SK-N-SH (cell line): ENCODE data around the gene MAD1L1. TPM values are rescaled to one million over a fixed set of nuclear protein-coding genes. Genes with fewer than 3 reads are reported as not detected.

Experiments
- CTCF ChIA-PET: fragments of 300-600, 350-600 bp; formaldehyde crosslinking; extraction: SDS; loops from one replicate; lab custom pipeline; 2021; lab: Yijun Ruan, JAX
- POLR2A ChIA-PET: fragments of 350-600 bp; sonication (Branson Sonifier 250); formaldehyde crosslinking; extraction: SDS; loops from one replicate; lab custom pipeline; 2020; ENCODE audit warnings: antibody characterized with exemption, inconsistent platforms; lab: Yijun Ruan, JAX
- DNase-seq: peaks from one replicate; pipeline ENCODE4 v3.0.0; 2012
- H2AFZ ChIP-seq: fragments of 200-600 bp; sonication (generic); 2 replicates; pipeline ENCODE4 v1.8.1; 2016; ENCODE audit warnings: antibody characterized with exemption, mild to moderate bottlenecking, low read depth
- H3F3A ChIP-seq: fragments of 200-600 bp; sonication (generic); replicated peaks from 2 replicates; pipeline ENCODE3; 2016; ENCODE audit warnings: antibody characterized with exemption, mild to moderate bottlenecking; ENCODE audit not compliant: insufficient read depth
- H3K27ac ChIP-seq, 2 experiments: fragments of 200-500 bp in 1 of 2; fragments of 200-600 bp in 1 of 2; sonication (Bioruptor generic) in 1 of 2; sonication (generic), shearing (Covaris generic) in 1 of 2; 2 replicates each; pipeline versions ENCODE4 v1.5.1 to v1.6.1; 2014 to 2016; ENCODE audit warnings: low read depth in 2 of 2, inconsistent platforms in 1 of 2, low read length in 1 of 2, mild to moderate bottlenecking in 1 of 2, mixed read lengths in 1 of 2
- H3K27me3 ChIP-seq: fragments of 200-600 bp; sonication (generic), shearing (Covaris generic); 2 replicates; pipeline ENCODE4 v1.6.1; 2016; ENCODE audit warnings: mixed run types; ENCODE audit not compliant: insufficient read depth
- H3K36me3 ChIP-seq, 2 experiments: fragments of 200-500 bp in 1 of 2; fragments of 200-600 bp in 1 of 2; sonication (Bioruptor generic) in 1 of 2; sonication (generic) in 1 of 2; replicated peaks in 1 of 2; 2 replicates each; pipeline versions ENCODE3 to v1.5.1; 2014 to 2016; ENCODE audit warnings: low read length in 1 of 2, mild to moderate bottlenecking in 1 of 2; ENCODE audit not compliant: insufficient read depth in 2 of 2, control insufficient read depth in 1 of 2
- H3K4me1 ChIP-seq, 2 experiments: fragments of 200-500 bp in 1 of 2; fragments of 200-600 bp in 1 of 2; sonication (Bioruptor generic) in 1 of 2; sonication (generic), shearing (Covaris generic) in 1 of 2; 2 replicates each; pipeline versions ENCODE4 v1.5.1 to v1.6.1; 2014 to 2016; ENCODE audit warnings: low read depth in 1 of 2, low read length in 1 of 2, mixed run types in 1 of 2; ENCODE audit not compliant: insufficient read depth in 2 of 2, control insufficient read depth in 1 of 2
- H3K4me2 ChIP-seq: fragments of 200-600 bp; sonication (generic), shearing (Covaris generic); 2 replicates; pipeline ENCODE4 v1.6.1; 2017; ENCODE audit warnings: mixed run types
- H3K4me3 ChIP-seq, 2 experiments: fragments of 200-500 bp in 1 of 2; fragments of 200-600 bp in 1 of 2; sonication (Bioruptor generic) in 1 of 2; sonication (generic), shearing (Covaris generic) in 1 of 2; 2 replicates each; pipeline versions ENCODE4 v1.5.1 to v1.8.1; 2014 to 2016; ENCODE audit warnings: low read depth in 2 of 2, inconsistent platforms in 1 of 2, low read length in 1 of 2, mild to moderate bottlenecking in 1 of 2, mixed read lengths in 1 of 2, moderate library complexity in 1 of 2
- H3K79me2 ChIP-seq: fragments of 200-600 bp; sonication (generic); 2 replicates; pipeline ENCODE4 v1.8.1; 2017; ENCODE audit warnings: mild to moderate bottlenecking; ENCODE audit not compliant: insufficient read depth
- H3K9ac ChIP-seq: fragments of 200-600 bp; sonication (generic); 2 replicates; pipeline ENCODE4 v1.6.1; 2017; ENCODE audit warnings: mixed run types
- H3K9me2 ChIP-seq: fragments of 200-600 bp; sonication (generic); 2 replicates; pipeline ENCODE4 v1.6.1; 2017; ENCODE audit warnings: mixed run types
- H3K9me3 ChIP-seq: fragments of 200-600 bp; sonication (generic); 2 replicates; pipeline ENCODE4 v1.6.1; 2017; ENCODE audit warnings: mixed run types, mild to moderate bottlenecking, moderate library complexity
- H4K20me1 ChIP-seq: fragments of 200-600 bp; sonication (generic); 2 replicates; pipeline ENCODE4 v1.6.1; 2017; ENCODE audit warnings: mild to moderate bottlenecking, mixed run types; ENCODE audit not compliant: insufficient read depth
- CTCF ChIP-seq: fragments of 200-600 bp; sonication (generic); IDR thresholded peaks from 2 replicates; pipeline ENCODE4 v1.6.1; 2017; ENCODE audit warnings: antibody characterized with exemption, mild to moderate bottlenecking, moderate library complexity
- FOSL2 ChIP-seq: IDR thresholded peaks from 2 replicates; pipeline ENCODE4 v1.4.0; 2012; ENCODE audit warnings: low read depth, mild to moderate bottlenecking, moderate library complexity, borderline replicate concordance
- IRF3 ChIP-seq: fragments of 150-350 bp; IDR thresholded peaks from 2 replicates; pipeline ENCODE4 v1.6.1; 2016; ENCODE audit warnings: mild to moderate bottlenecking, low read depth, low read length
- MXI1 ChIP-seq: IDR thresholded peaks from 2 replicates; pipeline ENCODE4 v1.6.1; 2012; ENCODE audit warnings: mild to moderate bottlenecking, low read depth, low read length, improper control_type of control experiment
- NFIC ChIP-seq: IDR thresholded peaks from 2 replicates; pipeline ENCODE4 v1.4.0; 2012; ENCODE audit warnings: borderline replicate concordance
- NRF1 ChIP-seq: IDR thresholded peaks from 2 replicates; pipeline ENCODE4 v1.6.1; 2012; ENCODE audit warnings: low read depth, mild to moderate bottlenecking, low read length
- RAD21 ChIP-seq: IDR thresholded peaks from 2 replicates; pipeline ENCODE4 v1.6.1; 2012; ENCODE audit warnings: mild to moderate bottlenecking, low read length
- RCOR1 ChIP-seq: fragments of 150-350 bp; IDR thresholded peaks from 2 replicates; pipeline ENCODE4 v1.6.1; 2017; ENCODE audit warnings: antibody characterized with exemption, low read length
- RFX5 ChIP-seq: IDR thresholded peaks from 2 replicates; pipeline ENCODE4 v1.6.1; 2012; ENCODE audit warnings: mild to moderate bottlenecking, improper control_type of control experiment, low read length
- SMC3 ChIP-seq: IDR thresholded peaks from 2 replicates; pipeline ENCODE4 v1.6.1; 2012; ENCODE audit warnings: low read depth, low read length, improper control_type of control experiment
- USF1 ChIP-seq: IDR thresholded peaks from 2 replicates; pipeline ENCODE4 v1.4.0; 2012; ENCODE audit warnings: low read depth, borderline replicate concordance
- YY1 ChIP-seq: IDR thresholded peaks from 2 replicates; pipeline ENCODE4 v1.4.0; 2012; ENCODE audit warnings: low read depth, mild to moderate bottlenecking
- WGBS: methylation state at CpG from one replicate; pipeline ENCODE4 v1.1.6; 2017; ENCODE audit warnings: low lambda C conversion rate; 5-methylcytosine and 5-hydroxymethylcytosine counted together
- polyA plus RNA-seq, 3 experiments: library from polyadenylated mRNA; depleted of rRNA; stranded (reverse); fragments of >200 nt; gene quantifications; 2 replicates each; pipeline ENCODE4 v1.2.3, GENCODE V29; 2012

The MAD1L1 gene
- polyA plus RNA-seq, 1 of the 3 experiments (the other 2 are of a cell fraction) = 46.2 TPM

GRCh38 chr7:1968397-1969111 lies 264.2 kb downstream of the MAD1L1 start:
- Histone ChIP-seq H3K4me1 (peaks cover 0 to 5% of the 10 kb centered on the region in 2 experiments; a peak in 1 of 4 replicates), H3K9me3 (no peaks in the 10 kb centered on the region), H3F3A (peaks cover 4% of the 10 kb centered on the region), H2AFZ (no peak overlapping the region), H4K20me1 (no peaks in the 10 kb centered on the region), H3K27me3 (no peaks in the 10 kb centered on the region), H3K79me2 (no peaks in the 10 kb centered on the region), H3K9ac (no peak overlapping the region), H3K4me3 (no peak overlapping the region), H3K4me2 (no peak overlapping the region), H3K27ac (no peak overlapping the region), H3K36me3 (peaks cover 0 to 3% of the 10 kb centered on the region in 2 experiments), H3K9me2 (no peaks in the 10 kb centered on the region)
- POLR2A ChIA-PET = no interaction called here
- CTCF ChIA-PET = interaction anchor here (1.5 kb wide), 1 partner anchor 9 kb away, joined by 4 read pairs; no protein-coding TSS in a partner anchor
- no peak for TF ChIP-seq USF1
- no peak for TF ChIP-seq IRF3
- no peak for TF ChIP-seq SMC3
- no peak for TF ChIP-seq RCOR1
- TF ChIP-seq RFX5 = no peak
- no peak for TF ChIP-seq FOSL2
- 95% methylated on average over 32 of the region's 36 CpGs for WGBS
- no peak for DNase-seq

- Histone ChIP-seq H3K4me1 (no peaks in the 10 kb centered on the region; a peak in 1 of 4 replicates), H3K27me3 (no peaks in the 10 kb centered on the region), H2AFZ (no peak overlapping the region), H3K36me3 (peaks cover 0 to 3% of the 10 kb centered on the region in 2 experiments), H3F3A (peaks cover 7% of the 10 kb centered on the region), H3K27ac (no peak overlapping the region), H3K9me3 (no peaks in the 10 kb centered on the region), H3K9me2 (no peaks in the 10 kb centered on the region), H3K79me2 (no peaks in the 10 kb centered on the region), H4K20me1 (no peaks in the 10 kb centered on the region), H3K4me3 (no peak overlapping the region), H3K9ac (no peak overlapping the region), H3K4me2 (no peak overlapping the region)
- TF ChIP-seq YY1 (no peak), CTCF (no peak), USF1 (no peak), RAD21 (no peak), MXI1 (no peak), NRF1 (no peak), RFX5 (no peak), NFIC (no peak)
- no peak for DNase-seq
- WGBS = 96% methylated on average over 44 of the region's 45 CpGs
- CTCF ChIA-PET = no interaction called here
- POLR2A ChIA-PET = no interaction called here
These were observed 265.0 kb downstream of the MAD1L1 start for GRCh38 chr7:1967512-1968396.
